GM23338 (cell line): ENCODE measurements around the gene RABEPK.

Experiments used
- CTCF ChIP-seq, 2 experiments: fragments of 200-600 bp in 1 of 2; sonication (generic) in 1 of 2; conservative IDR thresholded peaks; 2 replicates each; pipeline versions ENCODE4 v1.5.1 to v1.6.1; 2016 to 2017; ENCODE audit warnings: antibody characterized with exemption in 2 of 2, low read depth in 2 of 2, mild to moderate bottlenecking in 2 of 2, moderate library complexity in 1 of 2
- EZH2 ChIP-seq: fragments of 200-600 bp; sonication (generic); IDR thresholded peaks from one replicate; pipeline ENCODE4 v1.8.0; 2017; ENCODE audit warnings: antibody characterized with exemption, mild to moderate bottlenecking, low read depth; ENCODE audit not compliant: unreplicated experiment
- EZH2phosphoT487 ChIP-seq: fragments of 200-600 bp; sonication (generic); IDR thresholded peaks from one replicate; pipeline ENCODE4 v1.8.1; 2018; ENCODE audit warnings: antibody characterized with exemption; ENCODE audit not compliant: unreplicated experiment
- JUNB ChIP-seq: IDR thresholded peaks from one replicate; pipeline ENCODE4 v1.6.1; 2016; ENCODE audit warnings: antibody characterized with exemption; ENCODE audit not compliant: unreplicated experiment
- POLR2AphosphoS5 ChIP-seq: IDR thresholded peaks from 2 replicates; pipeline ENCODE4 v1.6.1; 2016; ENCODE audit warnings: antibody characterized with exemption, low read depth
- REST ChIP-seq: IDR thresholded peaks from one replicate; pipeline ENCODE4 v1.6.1; 2018; ENCODE audit warnings: antibody characterized with exemption; ENCODE audit not compliant: unreplicated experiment
- ZNF462 ChIP-seq: fragments of 250-450 bp; sonication (Bioruptor Pico); IDR thresholded peaks from 2 replicates; pipeline ENCODE4 v1.5.0; 2020; ENCODE audit warnings: mild to moderate bottlenecking, moderate library complexity

GRCh38 chr9:125243792-125244260 lies 43.5 kb downstream of the RABEPK start:
- TF ChIP-seq CTCF (conservative IDR thresholded peaks at IDR 0.05; ENCODE audit: low read depth in 2 of 2) (no peak), POLR2AphosphoS5 (no peak), ZNF462 (CRISPR knock-in tag) (no peak), JUNB (no peak), EZH2phosphoT487 (no peak), REST (no peak), EZH2 (no peak)
